ENCODE measurements around the gene OGFOD1. TPM values are rescaled to one million over a fixed set of nuclear protein-coding genes. Genes with fewer than 3 reads are reported as not detected.

Gene OGFOD1
- total and polyA plus RNA-seq, 2 donors (not counting 3 experiments of a cell fraction or from before 2014, with no cell fraction given), result 26.6 to 54.8 TPM

- BruUV-seq (replicated peaks), result no TSS peak
- Histone ChIP-seq H3K27ac (ENCODE audit: insufficient read depth, low read depth, low read length) (no peak overlapping the region), H3K4me3 (replicated peaks in 1 of 3; ENCODE audit: insufficient read depth in 1 of 3, low read depth in 1 of 3, low read length in 3 of 3) (no peak overlapping the region), H3K9me3 (replicated peaks; ENCODE audit: control insufficient read depth, insufficient read depth, low read length) (no peaks in the 10 kb centered on the region), H3K9ac (replicated peaks; ENCODE audit: extremely low read depth, insufficient read depth, low read length) (no peak overlapping the region), H3K9me1 (replicated peaks; ENCODE audit: control insufficient read depth, extremely low read depth, insufficient read depth, low read length) (no peaks in the 10 kb centered on the region), H4K20me1 (replicated peaks; ENCODE audit: control insufficient read depth, extremely low read depth, insufficient read depth, low read length) (no peaks in the 10 kb centered on the region), H3K36me3 (ENCODE audit: control insufficient read depth in 2 of 2, extremely low read depth in 1 of 2, insufficient read depth in 2 of 2, low read length in 2 of 2) (peaks cover 1 to 3% of the 10 kb centered on the region in 2 experiments), H2AFZ (ENCODE audit: low read depth, low read length) (no peak overlapping the region), H3K4me2 (ENCODE audit: insufficient read depth, low read length) (no peak overlapping the region), H3K79me2 (ENCODE audit: control insufficient read depth, insufficient read depth, low read length) (peaks cover 2% of the 10 kb centered on the region), H3K27me3 (ENCODE audit: control insufficient read depth in 2 of 2, insufficient read depth in 2 of 2, low read length in 2 of 2) (no peaks in the 10 kb centered on the region), H3K4me1 (ENCODE audit: control insufficient read depth, extremely low read depth, insufficient read depth, low read length) (peaks cover 9% of the 10 kb centered on the region)
- FAIRE-seq (peak; percentile 50), DNase-seq (ENCODE audit: low read depth, low spot score) (peak; percentile 79)
- TF ChIP-seq GATA2 (IDR thresholded peaks at IDR 0.05; ENCODE audit: insufficient read depth, insufficient read length, low read depth, low read length) (no peak), CTCF (IDR thresholded peaks at IDR 0.05; ENCODE audit: extremely low read depth in 1 of 2, insufficient read depth in 1 of 2, low read depth in 1 of 2, low read length in 2 of 2) (peak; percentile 56 to 57)
- intact Hi-C loops (cut with micrococcal nuclease), result loop anchor here (1.0 to 2.0 kb wide), 4 partner anchors 63 to 275 kb away; no protein-coding TSS in a partner anchor
- POLR2A ChIA-PET, result no interaction called here
- dilution Hi-C loops (cut with MboI; ENCODE audit: extremely low pct_ligation_motif_present, low sequenced_read_pairs), result no loop called here
- CTCF ChIA-PET, result interaction anchor here (0.6 to 3.9 kb wide), 26 partner anchors 10 to 275 kb away, joined by 3 to 113 read pairs (median 6); partner anchors contain the start of gene MT1F
These were observed 62.6 kb downstream of the OGFOD1 start for GRCh38 chr16:56513972-56514371.

DNA sequence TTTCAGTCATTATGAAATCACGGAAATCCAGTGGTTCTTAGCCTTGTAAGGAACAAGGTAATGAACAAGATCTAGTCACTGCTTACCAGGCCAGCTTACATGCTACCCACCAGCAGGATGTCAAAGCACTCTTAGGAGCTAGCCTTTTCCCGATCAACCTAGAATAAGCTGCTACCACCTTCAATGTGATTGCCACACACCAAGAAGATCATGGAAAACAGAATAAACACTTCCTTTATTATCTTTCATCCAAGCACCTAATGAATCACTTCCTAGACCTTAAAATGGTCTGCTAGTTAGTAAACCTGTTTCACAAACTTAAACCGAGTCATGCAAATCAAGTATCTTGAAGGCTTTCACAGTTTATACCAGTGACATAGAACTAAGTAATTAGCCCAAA is 63.5 kb downstream of the OGFOD1 start:
- Histone ChIP-seq H2AFZ (ENCODE audit: low read depth, low read length) (no peak overlapping the region), H3K27me3 (ENCODE audit: control insufficient read depth in 2 of 2, insufficient read depth in 2 of 2, low read length in 2 of 2) (no peaks in the 10 kb centered on the region), H3K79me2 (ENCODE audit: control insufficient read depth, insufficient read depth, low read length) (peaks cover 3% of the 10 kb centered on the region), H3K4me3 (replicated peaks in 1 of 3; ENCODE audit: insufficient read depth in 1 of 3, low read depth in 1 of 3, low read length in 3 of 3) (no peak overlapping the region), H3K4me2 (ENCODE audit: insufficient read depth, low read length) (no peak overlapping the region), H3K36me3 (ENCODE audit: control insufficient read depth in 2 of 2, extremely low read depth in 1 of 2, insufficient read depth in 2 of 2, low read length in 2 of 2) (no peaks in the 10 kb centered on the region), H3K9me1 (replicated peaks; ENCODE audit: control insufficient read depth, extremely low read depth, insufficient read depth, low read length) (no peaks in the 10 kb centered on the region), H3K9me3 (replicated peaks; ENCODE audit: control insufficient read depth, insufficient read depth, low read length) (no peaks in the 10 kb centered on the region), H3K27ac (ENCODE audit: insufficient read depth, low read depth, low read length) (no peak overlapping the region), H3K9ac (replicated peaks; ENCODE audit: extremely low read depth, insufficient read depth, low read length) (no peak overlapping the region), H3K4me1 (ENCODE audit: control insufficient read depth, extremely low read depth, insufficient read depth, low read length) (peaks cover 12% of the 10 kb centered on the region), H4K20me1 (replicated peaks; ENCODE audit: control insufficient read depth, extremely low read depth, insufficient read depth, low read length) (no peaks in the 10 kb centered on the region)
- ChIA-PET POLR2A (no interaction called here), CTCF (interaction anchor here (1.0 to 3.9 kb wide), 14 partner anchors 14 to 202 kb away, joined by 3 to 113 read pairs (median 8); no protein-coding TSS in a partner anchor)
- no TSS peak for BruUV-seq (replicated peaks)
- DNase-seq (ENCODE audit: low read depth, low spot score), result no peak
- dilution Hi-C loops (cut with MboI; ENCODE audit: extremely low pct_ligation_motif_present, low sequenced_read_pairs), result no loop called here
- peak; percentile 4 for FAIRE-seq
- TF ChIP-seq CTCF (IDR thresholded peaks at IDR 0.05; ENCODE audit: extremely low read depth in 1 of 2, insufficient read depth in 1 of 2, low read depth in 1 of 2, low read length in 2 of 2) (no peak), MYC (IDR thresholded peaks at IDR 0.05; ENCODE audit: low read depth, low read length) (no peak), GATA2 (IDR thresholded peaks at IDR 0.05; ENCODE audit: insufficient read depth, insufficient read length, low read depth, low read length) (no peak), JUN (IDR thresholded peaks at IDR 0.05; ENCODE audit: borderline replicate concordance, insufficient read depth, insufficient read length, low read depth) (no peak), EZH2 (IDR thresholded peaks at IDR 0.05; ENCODE audit: borderline replicate concordance, low read depth, low read length, severe bottlenecking) (no peak), POLR2A (IDR thresholded peaks at IDR 0.05; ENCODE audit: low read depth, low read length) (no peak), POLR2AphosphoS5 (IDR thresholded peaks at IDR 0.05; ENCODE audit: insufficient read depth, low read depth, low read length) (no peak), FOS (IDR thresholded peaks at IDR 0.05; ENCODE audit: borderline replicate concordance, insufficient read depth, low read length) (no peak)
- TF ChIP-seq, protein P1, sequence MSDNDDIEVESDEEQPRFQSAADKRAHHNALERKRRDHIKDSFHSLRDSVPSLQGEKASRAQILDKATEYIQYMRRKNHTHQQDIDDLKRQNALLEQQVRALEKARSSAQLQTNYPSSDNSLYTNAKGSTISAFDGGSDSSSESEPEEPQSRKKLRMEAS (IDR thresholded peaks at IDR 0.05; ENCODE audit: insufficient read depth, insufficient read length), result no peak
- intact Hi-C loops (cut with micrococcal nuclease), result loop anchor here (1.0 to 2.0 kb wide), 4 partner anchors 62 to 274 kb away; no protein-coding TSS in a partner anchor

Data from endothelial cell of umbilical vein (primary cell).